Measurements from ENCODE around the gene BPTF.
"Not testable (repeated sequence)": the region's sequence is repeated elsewhere in the genome, so short reads cannot be mapped to it uniquely, and the experiment has no call there.

BPTF gene, protein sequence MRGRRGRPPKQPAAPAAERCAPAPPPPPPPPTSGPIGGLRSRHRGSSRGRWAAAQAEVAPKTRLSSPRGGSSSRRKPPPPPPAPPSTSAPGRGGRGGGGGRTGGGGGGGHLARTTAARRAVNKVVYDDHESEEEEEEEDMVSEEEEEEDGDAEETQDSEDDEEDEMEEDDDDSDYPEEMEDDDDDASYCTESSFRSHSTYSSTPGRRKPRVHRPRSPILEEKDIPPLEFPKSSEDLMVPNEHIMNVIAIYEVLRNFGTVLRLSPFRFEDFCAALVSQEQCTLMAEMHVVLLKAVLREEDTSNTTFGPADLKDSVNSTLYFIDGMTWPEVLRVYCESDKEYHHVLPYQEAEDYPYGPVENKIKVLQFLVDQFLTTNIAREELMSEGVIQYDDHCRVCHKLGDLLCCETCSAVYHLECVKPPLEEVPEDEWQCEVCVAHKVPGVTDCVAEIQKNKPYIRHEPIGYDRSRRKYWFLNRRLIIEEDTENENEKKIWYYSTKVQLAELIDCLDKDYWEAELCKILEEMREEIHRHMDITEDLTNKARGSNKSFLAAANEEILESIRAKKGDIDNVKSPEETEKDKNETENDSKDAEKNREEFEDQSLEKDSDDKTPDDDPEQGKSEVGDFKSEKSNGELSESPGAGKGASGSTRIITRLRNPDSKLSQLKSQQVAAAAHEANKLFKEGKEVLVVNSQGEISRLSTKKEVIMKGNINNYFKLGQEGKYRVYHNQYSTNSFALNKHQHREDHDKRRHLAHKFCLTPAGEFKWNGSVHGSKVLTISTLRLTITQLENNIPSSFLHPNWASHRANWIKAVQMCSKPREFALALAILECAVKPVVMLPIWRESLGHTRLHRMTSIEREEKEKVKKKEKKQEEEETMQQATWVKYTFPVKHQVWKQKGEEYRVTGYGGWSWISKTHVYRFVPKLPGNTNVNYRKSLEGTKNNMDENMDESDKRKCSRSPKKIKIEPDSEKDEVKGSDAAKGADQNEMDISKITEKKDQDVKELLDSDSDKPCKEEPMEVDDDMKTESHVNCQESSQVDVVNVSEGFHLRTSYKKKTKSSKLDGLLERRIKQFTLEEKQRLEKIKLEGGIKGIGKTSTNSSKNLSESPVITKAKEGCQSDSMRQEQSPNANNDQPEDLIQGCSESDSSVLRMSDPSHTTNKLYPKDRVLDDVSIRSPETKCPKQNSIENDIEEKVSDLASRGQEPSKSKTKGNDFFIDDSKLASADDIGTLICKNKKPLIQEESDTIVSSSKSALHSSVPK (N-terminal part only)

DNA sequence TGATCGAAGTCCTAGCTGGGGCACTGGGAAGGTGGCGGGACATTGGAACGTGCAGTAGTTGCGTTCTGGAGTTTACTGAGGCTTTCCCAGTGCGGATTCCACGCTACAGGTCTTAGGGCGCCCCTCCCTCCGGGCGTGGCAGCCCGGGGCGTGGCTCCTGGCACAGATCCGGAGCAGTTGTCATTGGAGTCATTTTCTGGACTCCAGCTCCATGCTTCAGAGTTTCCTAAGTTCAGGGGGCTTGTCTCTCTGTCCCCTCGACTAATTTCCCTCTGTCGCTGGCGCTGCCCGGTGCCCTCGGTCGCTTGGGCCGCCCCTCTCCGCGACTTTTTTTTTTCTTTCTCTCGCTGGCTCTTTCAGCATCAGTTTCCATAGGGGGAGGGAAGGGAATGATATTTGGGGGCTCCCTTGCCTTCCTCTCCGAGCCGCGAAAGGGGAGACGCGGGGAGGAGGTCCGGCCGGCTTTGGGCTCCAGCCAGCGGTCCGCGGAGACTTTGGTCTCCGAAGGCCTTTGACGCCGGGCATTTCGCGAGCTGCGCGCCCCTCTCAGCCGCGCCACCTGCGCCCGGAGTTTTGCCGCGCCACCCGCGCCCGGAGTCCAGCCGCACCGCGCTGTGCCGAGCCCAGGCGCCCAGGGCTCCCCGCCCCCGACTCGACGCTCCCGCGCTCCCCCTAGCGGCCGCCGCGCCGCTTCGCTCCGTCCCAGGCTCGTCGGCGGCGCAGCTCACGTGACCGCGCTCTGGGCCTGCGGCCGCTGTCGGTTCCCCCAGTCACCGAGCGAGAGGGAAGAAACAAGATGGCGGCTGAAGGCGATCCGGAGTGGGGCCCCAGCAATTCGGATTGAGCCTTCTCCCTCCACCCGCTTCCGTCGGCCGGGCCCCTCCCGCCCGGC, at the start of gene BPTF:
Gene BPTF (plus strand): TSS at position 769 of the 892 bp plus-strand sequence. CDS start 222 bp downstream, outside the sequence.
- in situ Hi-C loops (cut with MboI; ENCODE audit: low sequenced_read_pairs), result no loop called here

DNA sequence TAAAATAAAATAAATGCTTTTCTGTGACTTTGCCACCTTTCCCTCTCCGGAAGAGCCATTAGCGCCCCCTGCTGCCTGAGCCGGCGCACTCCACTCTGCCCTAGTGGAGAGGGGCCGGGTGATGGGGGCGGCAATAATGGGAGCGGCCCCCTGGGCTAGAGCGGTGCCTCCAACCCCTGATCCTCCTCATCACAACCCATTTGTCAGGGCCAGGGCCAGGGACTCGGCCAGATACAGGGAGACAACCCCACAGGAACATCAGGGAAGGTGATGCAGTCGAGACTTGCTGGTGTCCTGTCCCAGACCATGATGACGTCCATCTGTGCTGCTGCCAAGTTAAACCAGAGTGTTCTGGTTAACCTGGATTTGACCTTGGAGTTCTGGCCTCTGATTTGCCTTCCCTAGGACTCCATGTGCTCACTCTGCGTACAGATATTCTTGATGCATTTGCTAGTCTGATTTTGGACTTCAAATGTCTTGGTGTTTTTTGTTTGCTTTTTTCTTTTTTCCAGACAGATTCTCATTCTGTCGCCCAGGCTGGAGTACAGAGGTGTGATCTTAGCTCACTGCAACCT, 46.1 kb upstream of the BPTF start:
- in situ Hi-C loops (cut with MboI; ENCODE audit: low sequenced_read_pairs), result no loop called here

DNA sequence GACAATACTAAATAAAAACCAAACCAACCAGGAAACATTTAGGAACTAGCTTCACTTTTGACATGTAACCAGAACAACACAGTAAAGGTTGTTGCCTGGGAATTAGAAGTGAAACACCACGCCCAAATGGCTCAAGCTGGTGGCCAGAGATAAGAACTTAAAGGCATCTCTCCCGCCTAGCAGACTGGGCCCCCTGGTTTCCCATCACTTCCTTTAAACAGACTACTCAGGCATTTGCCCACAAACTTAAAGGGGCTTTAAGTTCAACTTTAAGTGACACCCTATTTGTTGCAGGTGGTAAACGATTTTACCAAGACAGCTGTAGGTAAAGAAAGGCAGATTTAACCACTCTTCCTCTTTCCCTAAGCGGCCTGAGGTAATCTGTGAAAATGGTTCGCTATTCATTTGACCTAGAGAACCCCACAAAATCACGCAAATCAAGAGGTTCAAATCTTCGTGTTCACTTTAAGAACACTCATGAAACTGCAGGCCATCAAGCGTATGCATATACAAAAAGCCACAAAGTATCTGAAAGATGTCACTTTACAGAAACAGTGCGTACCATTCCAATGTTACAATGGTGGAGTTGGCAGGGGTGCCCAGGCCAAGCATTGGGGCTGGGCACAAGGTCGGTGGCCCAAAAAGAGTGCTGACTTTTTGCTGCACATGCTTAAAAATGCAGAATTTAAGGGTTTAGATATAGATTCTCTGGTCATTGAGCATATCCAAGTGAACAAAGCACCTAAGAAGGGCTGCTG, 40.8 kb upstream of the BPTF start:
- in situ Hi-C loops (cut with MboI; ENCODE audit: low sequenced_read_pairs), result no loop called here

DNA sequence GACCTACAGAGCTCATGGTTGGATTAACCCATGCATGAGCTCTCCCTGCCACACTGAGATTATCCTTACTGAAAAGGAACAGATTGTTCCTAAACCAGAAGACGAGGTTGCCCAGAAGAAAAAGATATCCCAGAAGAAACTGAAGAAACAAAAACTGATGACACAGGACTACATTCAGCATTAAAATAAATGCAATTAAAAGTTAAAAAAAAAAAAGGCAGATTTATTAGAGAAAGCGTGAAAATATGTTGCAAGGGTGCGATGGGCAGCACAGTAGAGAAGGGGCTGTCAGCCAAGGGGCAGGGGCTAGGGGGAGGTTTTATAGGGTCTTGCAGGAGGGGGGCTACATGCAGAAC, 40.2 kb upstream of the BPTF start:
- in situ Hi-C loops (cut with MboI; ENCODE audit: low sequenced_read_pairs), result no loop called here

DNA sequence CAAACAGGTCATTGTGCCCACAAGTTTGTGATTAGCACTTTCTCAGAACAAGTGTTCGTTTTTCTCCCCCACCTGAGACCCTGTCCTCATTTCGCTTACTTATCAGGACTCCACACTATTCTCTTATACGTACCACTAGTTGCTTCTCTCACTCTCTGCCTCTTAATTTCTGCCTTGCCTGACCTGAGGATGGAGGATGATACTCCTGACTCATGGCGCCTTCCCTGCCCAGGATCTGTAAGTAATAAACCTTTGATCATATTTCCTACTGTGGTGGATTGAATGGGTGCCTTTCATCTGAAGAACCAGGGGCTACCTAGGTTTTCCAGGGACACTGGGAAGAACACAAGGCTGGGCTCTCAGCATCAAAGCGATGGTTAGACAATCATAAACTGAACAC, 39.8 kb upstream of the BPTF start:
- in situ Hi-C loops (cut with MboI; ENCODE audit: low sequenced_read_pairs), result no loop called here

DNA sequence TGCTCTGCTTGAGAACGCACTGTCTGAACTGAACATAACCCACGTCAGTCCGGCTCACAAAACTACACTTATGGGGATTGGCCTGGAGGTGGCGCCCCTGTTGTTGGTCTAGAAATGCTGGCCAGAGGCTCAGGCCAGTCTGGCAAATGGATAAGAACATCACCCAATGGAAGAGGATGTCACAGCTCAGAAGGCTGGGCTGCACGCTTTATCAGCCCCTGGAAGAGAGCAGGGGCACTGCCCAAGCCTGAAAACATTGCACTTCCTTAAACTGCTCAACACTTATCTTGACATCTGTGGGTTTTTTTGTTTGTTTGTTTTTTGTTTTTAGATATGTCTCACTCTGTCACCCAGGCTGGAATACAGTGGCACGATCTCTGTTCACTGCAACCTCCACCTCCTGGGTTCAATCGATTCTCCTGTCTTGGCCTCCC, 24.8 kb upstream of the BPTF start:
- in situ Hi-C loops (cut with MboI; ENCODE audit: low sequenced_read_pairs), result no loop called here

DNA sequence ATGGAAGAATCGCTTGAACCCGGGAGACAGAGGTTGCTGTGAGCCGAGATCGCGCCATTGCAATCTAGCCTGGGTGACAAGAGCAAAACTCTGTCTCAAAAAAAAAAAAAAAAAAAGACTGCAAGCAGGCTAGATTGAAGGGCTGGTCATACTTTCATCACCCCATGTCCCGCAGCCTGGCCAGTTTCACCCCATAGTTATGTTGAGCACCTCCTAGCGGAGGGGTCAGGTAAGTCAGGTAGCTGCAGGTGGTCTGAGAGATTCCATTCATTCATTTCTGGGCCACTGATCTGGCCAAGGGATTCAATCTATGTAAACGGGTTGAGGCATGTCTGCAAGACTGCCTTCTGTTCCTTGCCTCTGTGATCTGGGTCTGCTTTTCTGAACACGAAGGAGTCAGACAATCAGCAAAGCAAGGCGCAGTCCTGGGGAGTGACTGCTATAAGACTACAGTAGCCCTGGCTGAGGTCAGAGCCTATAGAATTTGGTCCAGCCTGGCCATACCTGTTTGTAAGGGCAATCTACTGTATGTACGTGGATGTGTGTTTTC, 23.6 kb upstream of the BPTF start:
- in situ Hi-C loops (cut with MboI; ENCODE audit: low sequenced_read_pairs), result no loop called here

DNA sequence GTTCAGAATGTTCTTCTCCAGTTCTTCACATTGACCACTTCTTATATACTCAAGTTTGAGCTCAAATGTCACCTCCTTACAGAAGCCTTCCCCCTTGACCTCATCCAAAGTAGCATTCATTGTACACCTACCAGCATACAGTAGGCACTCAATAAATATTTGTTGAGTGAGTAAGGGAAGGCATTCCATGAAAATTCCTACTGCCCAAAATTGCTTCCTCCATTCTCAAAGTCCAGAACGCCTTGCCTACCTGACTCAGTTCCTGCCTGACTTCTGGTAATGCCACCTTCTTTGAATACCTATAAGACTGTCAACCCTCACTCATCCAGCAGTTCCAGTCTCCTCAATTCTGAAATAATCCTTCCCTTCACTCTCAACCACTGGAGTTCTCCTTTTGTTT, 14.8 kb upstream of the BPTF start:
- in situ Hi-C loops (cut with MboI; ENCODE audit: low sequenced_read_pairs), result no loop called here

DNA sequence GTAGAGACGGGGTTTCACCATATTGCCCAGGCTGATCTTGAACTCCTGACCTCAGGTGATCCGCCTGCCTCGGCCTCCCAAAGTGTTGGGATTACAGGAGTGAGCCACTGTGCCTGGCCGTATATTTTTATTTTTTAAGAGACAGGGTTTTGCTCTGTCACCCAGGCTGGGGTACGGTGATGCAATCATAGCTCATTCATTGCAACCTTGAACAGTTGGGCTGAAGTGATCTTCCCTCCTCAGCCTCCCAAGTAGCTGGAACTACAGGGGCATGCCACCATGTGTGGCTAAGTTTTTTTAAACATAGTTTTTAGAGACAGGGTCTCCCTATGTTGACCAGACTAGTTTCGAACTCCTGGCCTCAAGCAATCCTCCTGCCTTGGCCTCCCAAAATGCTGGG, 12.9 kb upstream of the BPTF start:
- in situ Hi-C loops (cut with MboI; ENCODE audit: low sequenced_read_pairs), result not testable (repeated sequence)

DNA sequence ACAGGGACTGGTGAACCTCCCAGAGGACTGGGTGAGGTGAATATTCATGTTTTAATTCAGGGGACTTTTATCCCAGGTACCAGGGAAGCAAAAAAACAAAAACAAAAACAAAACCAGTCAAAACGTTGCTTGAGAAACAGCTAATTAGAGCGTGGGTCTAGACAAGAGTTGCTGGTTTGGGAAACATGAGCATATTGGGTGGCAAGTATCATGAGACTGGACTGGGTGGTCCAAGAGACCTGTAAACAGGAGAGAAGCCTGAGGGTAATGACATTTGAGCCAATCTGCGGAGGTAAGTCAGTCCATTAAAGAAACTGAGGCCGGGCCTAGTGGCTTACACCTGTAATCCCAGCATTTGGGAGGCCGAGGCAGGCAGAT, 11.5 kb upstream of the BPTF start:
- in situ Hi-C loops (cut with MboI; ENCODE audit: low sequenced_read_pairs), result no loop called here

DNA sequence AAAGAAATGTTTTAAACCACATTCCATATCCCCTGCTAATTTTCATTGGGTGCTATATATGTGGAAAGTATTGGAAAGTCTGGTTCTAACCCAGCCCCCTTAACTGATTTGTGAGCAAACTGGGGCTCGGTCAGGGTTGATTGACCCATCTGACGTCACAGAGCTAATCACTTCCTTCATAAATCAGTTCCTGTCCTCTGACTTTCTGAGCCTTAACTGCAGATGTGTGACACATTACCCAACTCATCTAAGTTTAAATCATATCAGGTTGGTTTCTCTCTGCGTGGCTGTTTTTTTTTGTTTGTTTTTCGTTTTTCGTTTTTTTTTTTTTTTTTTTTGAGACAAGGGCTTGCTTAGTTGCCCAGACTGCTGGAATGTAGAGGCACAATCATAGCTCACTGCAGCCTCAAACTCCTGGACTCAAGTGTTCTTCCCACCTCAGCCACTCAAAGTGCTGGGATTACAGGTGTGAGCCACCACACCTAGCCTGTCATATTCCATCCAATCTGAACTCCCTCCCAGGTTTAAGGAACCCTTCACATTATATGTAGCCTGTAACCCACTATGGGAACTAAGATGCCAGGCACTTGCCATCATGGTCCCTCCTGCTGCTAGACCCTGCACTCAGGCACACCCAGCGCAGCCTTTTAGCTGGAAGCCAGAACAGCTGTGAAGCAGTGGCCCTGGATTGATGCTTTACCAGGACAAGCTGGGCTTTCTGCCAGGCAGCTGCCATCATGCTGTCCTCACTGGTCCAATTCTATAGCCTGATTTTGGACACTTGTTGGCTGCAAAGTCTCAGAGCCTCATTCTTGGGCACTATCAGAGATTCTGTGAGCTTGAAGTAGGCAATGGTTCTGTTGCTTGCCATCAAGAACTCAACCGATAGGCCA, 6.9 kb upstream of the BPTF start:
- in situ Hi-C loops (cut with MboI; ENCODE audit: low sequenced_read_pairs), result no loop called here

DNA sequence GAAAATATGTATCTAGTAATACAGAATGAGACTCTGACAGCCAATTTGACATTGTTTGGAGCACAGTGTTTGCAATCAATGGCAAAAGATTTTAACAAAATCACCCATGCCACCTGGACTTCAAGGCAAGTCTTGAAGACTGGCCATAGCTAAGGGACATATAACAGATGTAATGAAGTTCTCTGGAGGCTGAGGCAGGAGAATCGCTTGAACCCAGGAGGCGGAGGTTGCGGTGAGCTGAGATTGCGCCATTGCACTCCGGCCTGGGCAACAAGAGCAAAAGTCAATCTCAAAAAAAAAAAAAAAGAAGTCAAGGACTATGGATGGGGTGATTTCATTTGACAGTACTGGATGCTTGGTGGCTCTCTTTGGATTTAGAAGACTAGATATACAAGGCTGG, 5.6 kb upstream of the BPTF start:
- in situ Hi-C loops (cut with MboI; ENCODE audit: low sequenced_read_pairs), result no loop called here

DNA sequence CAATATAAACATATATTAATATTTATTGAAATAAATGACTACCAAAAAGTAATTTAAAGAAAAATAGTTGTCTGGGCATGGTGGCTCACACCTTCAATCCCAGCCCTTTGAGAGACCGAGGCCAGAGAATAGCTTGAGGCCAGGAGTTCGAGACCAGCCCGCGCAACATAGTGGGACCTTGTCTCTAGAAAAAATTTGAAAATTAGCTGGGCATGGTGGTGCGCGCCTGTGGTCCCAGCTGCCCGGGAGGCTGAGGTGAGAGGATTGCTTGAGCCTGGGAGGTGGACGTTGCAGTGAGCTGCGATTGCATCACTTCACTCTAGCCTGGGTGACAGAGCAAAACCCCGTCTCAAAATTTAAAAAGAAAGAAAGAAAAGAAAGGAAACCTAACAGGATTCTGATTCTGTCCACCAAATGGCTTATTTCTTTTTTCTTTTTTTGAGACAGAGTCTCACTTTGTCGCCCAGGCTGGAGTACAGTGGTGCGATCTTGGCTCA, 3.4 kb upstream of the BPTF start:
- in situ Hi-C loops (cut with MboI; ENCODE audit: low sequenced_read_pairs), result no loop called here

DNA sequence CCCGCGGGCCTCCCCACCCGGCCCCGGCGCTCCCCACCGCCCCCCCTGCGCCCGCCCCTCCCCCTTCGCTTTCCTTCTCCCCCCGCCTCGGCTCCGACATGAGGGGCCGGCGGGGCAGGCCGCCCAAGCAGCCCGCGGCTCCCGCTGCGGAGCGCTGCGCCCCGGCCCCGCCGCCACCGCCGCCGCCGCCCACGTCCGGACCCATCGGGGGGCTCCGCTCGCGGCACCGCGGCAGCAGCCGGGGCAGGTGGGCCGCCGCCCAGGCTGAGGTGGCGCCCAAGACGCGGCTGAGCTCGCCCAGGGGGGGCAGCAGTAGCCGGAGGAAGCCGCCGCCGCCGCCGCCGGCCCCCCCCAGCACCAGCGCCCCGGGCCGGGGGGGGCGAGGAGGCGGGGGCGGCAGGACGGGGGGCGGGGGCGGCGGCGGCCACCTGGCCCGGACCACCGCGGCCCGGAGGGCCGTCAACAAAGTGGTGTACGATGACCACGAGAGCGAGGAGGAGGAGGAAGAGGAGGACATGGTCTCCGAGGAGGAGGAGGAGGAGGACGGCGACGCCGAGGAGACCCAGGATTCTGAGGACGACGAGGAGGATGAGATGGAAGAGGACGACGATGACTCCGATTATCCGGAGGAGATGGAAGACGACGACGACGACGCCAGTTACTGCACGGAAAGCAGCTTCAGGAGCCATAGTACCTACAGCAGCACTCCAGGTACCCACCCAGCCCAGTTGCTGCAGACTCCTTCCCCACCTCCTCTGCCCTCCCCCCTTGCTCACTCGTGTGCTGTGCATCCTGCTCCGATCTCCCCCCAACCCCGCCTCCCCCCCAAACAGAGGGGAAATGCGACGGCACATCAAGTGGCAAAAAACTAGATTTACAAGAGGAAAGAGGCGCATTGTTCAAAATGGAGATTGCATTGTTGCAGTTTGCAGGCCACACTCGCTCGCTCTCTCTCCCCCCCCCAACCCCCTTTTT, 611 bp downstream of the BPTF start:
- in situ Hi-C loops (cut with MboI; ENCODE audit: low sequenced_read_pairs), result not testable (repeated sequence)

DNA sequence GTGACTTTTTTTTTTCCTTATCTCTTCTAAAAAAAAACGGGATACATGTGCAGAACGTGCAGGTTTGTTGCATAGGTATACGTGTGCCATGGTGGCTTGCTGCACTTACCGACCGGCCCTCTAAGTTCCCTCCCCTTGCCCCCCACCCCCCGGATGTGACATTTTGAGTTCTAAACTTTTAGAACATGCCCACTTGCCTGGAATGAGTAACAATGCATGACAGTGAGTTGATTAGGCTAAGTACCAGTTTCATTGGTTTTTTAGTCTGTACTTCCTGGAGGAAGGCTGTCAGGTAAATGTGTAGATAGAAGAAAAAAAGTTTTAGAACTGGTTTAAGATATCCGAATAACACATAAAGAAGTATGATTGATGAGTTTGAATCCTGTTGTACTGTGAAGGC, 4.0 kb downstream of the BPTF start:
- in situ Hi-C loops (cut with MboI; ENCODE audit: low sequenced_read_pairs), result no loop called here

DNA sequence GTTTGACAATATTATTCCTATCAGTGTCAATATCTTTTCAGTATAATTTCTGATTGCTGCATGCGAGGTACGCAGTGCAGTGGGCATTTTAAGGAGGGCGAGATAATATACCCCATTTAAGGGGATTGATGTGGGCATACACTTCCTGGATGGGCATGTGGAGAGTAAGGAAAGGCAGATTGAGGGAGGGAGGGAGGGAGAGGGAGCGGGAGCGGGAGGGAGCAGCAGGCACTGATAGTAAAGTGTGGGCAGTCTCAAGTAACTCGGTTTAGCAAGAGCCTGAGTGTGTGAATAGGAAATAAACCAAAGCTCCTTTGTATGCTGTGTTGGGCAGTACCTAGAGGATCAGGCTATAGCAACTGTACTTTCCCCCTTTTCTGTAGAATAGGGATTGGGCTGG, 5.1 kb downstream of the BPTF start:
- in situ Hi-C loops (cut with MboI; ENCODE audit: low sequenced_read_pairs), result no loop called here

DNA sequence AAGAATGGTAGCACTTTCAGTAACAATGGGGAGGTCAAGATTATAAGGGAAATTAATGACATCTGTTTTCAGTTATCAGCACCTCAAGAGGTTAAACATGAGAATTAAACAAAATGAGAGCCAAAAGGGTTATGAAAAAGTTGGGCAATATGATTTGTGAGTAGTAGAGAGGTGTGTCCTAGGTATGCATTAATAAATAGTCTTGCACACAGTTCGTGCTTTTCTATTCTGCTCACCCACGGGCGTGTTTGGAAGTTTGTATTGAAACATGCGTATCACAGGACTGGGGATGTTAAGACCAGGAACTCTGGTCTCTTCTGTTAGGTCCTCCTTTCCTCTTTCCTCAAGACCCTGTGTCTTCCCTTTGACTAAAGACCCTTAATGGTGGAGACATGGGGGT, 6.0 kb downstream of the BPTF start:
- in situ Hi-C loops (cut with MboI; ENCODE audit: low sequenced_read_pairs), result no loop called here
